WTC11 (cell line): ENCODE measurements around the gene THUMPD3.

ENCODE experiments used
- ATF6 ChIP-seq: sonication (generic); formaldehyde crosslinking; IDR thresholded peaks from 2 replicates; pipeline ENCODE4 v1.8.1; 2023; ENCODE audit warnings: mild to moderate bottlenecking, missing genetic modification reagents
- CREB1 ChIP-seq: sonication (generic); formaldehyde crosslinking; IDR thresholded peaks from 2 replicates; pipeline ENCODE4 v1.8.0; 2023; ENCODE audit warnings: mild to moderate bottlenecking, missing genetic modification reagents
- ESRRA ChIP-seq: sonication (generic); formaldehyde crosslinking; IDR thresholded peaks from 2 replicates; pipeline ENCODE4 v1.8.1; 2022; ENCODE audit warnings: mild to moderate bottlenecking, missing genetic modification reagents, borderline replicate concordance
- ETV6 ChIP-seq: sonication (generic); formaldehyde crosslinking; IDR thresholded peaks from 2 replicates; pipeline ENCODE4 v1.8.1; 2022; ENCODE audit warnings: mild to moderate bottlenecking, missing genetic modification reagents
- FOXK1 ChIP-seq: sonication (generic); formaldehyde crosslinking; IDR thresholded peaks from 2 replicates; pipeline ENCODE4 v1.8.0; 2022; ENCODE audit warnings: mild to moderate bottlenecking, moderate library complexity, missing genetic modification reagents
- JUN ChIP-seq: sonication (generic); formaldehyde crosslinking; IDR thresholded peaks from 2 replicates; pipeline ENCODE4 v1.8.0; 2023; ENCODE audit warnings: mild to moderate bottlenecking, missing genetic modification reagents
- MAX ChIP-seq: sonication (generic); formaldehyde crosslinking; IDR thresholded peaks from 2 replicates; pipeline ENCODE4 v1.8.0; 2022; ENCODE audit warnings: mild to moderate bottlenecking, missing genetic modification reagents
- NFYB ChIP-seq: sonication (generic); formaldehyde crosslinking; conservative IDR thresholded peaks from 2 replicates; pipeline ENCODE4 v1.8.0; 2022; ENCODE audit warnings: low read depth, missing genetic modification reagents
- ZNF232 ChIP-seq: sonication (generic); formaldehyde crosslinking; IDR thresholded peaks from 2 replicates; pipeline ENCODE4 v1.8.0; 2022; ENCODE audit warnings: mild to moderate bottlenecking, missing genetic modification reagents
- ZNF416 ChIP-seq: fragments of 250-450 bp; sonication (Bioruptor Pico); IDR thresholded peaks from 2 replicates; pipeline ENCODE4 v1.9.0; 2021; ENCODE audit warnings: mild to moderate bottlenecking, inconsistent platforms
- TF ChIP-seq, protein P1 (sequence below): fragments of 200-600 bp; IDR thresholded peaks from 2 replicates; pipeline ENCODE4 v1.8.0; 2022; ENCODE audit warnings: antibody characterized with exemption
- TF ChIP-seq, protein P2 (sequence below): sonication (generic); formaldehyde crosslinking; IDR thresholded peaks from 2 replicates; pipeline ENCODE4 v1.8.1; 2022; ENCODE audit warnings: low read depth, missing genetic modification reagents, borderline replicate concordance
- TF ChIP-seq, protein P3 (sequence below): sonication (generic); formaldehyde crosslinking; IDR thresholded peaks from 2 replicates; pipeline ENCODE4 v1.8.0; 2022; ENCODE audit warnings: mild to moderate bottlenecking, missing genetic modification reagents

DNA sequence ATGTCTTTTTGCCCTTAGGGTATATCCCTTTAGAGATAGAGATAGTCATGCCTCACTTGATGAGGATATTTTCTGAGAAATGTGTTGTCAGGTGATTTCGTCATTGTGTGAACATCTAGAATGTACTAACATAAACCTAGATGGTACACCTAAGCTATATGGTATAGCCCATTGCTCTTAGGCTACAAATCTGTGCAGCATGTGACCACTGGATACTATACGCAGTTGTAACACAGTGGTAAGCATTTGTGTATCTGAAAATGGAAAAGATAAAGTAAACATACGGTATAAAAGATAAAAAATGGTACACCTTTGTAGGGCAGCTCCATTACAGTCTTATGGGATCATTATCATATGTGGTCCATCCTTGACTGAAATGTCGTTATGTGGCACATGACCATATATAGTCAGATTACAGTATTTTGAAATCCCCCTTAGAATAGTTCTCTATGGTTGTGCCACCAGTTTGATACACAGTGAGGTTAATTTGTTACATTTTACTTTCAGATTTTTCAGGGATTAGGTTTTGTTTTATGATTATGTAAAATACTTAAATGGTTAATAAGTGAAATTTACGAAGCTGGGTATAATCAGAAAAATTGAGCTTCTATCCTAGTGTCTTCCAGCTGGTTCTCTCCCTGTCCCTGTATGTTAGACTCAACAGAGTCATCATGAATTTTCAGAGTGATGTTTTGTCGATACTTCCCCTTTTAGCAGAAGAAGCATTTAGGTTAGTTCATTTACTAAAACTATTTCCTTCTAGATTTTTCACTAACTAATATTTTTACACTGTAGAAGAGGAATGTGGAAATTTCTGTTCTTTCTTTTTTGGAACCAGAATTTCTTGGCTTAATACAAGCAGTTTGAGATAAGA is 47.4 kb downstream of the THUMPD3 start:
- TF ChIP-seq, protein P1, sequence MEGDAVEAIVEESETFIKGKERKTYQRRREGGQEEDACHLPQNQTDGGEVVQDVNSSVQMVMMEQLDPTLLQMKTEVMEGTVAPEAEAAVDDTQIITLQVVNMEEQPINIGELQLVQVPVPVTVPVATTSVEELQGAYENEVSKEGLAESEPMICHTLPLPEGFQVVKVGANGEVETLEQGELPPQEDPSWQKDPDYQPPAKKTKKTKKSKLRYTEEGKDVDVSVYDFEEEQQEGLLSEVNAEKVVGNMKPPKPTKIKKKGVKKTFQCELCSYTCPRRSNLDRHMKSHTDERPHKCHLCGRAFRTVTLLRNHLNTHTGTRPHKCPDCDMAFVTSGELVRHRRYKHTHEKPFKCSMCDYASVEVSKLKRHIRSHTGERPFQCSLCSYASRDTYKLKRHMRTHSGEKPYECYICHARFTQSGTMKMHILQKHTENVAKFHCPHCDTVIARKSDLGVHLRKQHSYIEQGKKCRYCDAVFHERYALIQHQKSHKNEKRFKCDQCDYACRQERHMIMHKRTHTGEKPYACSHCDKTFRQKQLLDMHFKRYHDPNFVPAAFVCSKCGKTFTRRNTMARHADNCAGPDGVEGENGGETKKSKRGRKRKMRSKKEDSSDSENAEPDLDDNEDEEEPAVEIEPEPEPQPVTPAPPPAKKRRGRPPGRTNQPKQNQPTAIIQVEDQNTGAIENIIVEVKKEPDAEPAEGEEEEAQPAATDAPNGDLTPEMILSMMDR, result no peak
- TF ChIP-seq ZNF416 (CRISPR knock-in tag) (no peak), MAX (no peak), ZNF232 (no peak), JUN (CRISPR knock-in tag) (no peak), FOXK1 (no peak), ETV6 (CRISPR knock-in tag) (no peak), NFYB (CRISPR knock-in tag) (no peak), ESRRA (CRISPR knock-in tag) (no peak), CREB1 (no peak), ATF6 (no peak)
- TF ChIP-seq, protein P2, sequence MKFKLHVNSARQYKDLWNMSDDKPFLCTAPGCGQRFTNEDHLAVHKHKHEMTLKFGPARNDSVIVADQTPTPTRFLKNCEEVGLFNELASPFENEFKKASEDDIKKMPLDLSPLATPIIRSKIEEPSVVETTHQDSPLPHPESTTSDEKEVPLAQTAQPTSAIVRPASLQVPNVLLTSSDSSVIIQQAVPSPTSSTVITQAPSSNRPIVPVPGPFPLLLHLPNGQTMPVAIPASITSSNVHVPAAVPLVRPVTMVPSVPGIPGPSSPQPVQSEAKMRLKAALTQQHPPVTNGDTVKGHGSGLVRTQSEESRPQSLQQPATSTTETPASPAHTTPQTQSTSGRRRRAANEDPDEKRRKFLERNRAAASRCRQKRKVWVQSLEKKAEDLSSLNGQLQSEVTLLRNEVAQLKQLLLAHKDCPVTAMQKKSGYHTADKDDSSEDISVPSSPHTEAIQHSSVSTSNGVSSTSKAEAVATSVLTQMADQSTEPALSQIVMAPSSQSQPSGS (CRISPR knock-in tag), result no peak
- TF ChIP-seq, protein P3, sequence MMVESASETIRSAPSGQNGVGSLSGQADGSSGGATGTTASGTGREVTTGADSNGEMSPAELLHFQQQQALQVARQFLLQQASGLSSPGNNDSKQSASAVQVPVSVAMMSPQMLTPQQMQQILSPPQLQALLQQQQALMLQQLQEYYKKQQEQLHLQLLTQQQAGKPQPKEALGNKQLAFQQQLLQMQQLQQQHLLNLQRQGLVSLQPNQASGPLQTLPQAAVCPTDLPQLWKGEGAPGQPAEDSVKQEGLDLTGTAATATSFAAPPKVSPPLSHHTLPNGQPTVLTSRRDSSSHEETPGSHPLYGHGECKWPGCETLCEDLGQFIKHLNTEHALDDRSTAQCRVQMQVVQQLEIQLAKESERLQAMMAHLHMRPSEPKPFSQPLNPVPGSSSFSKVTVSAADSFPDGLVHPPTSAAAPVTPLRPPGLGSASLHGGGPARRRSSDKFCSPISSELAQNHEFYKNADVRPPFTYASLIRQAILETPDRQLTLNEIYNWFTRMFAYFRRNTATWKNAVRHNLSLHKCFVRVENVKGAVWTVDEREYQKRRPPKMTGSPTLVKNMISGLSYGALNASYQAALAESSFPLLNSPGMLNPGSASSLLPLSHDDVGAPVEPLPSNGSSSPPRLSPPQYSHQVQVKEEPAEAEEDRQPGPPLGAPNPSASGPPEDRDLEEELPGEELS (CRISPR knock-in tag), result no peak
